Measurements from ENCODE around the gene CDIP1.

The CDIP1 gene

DNA sequence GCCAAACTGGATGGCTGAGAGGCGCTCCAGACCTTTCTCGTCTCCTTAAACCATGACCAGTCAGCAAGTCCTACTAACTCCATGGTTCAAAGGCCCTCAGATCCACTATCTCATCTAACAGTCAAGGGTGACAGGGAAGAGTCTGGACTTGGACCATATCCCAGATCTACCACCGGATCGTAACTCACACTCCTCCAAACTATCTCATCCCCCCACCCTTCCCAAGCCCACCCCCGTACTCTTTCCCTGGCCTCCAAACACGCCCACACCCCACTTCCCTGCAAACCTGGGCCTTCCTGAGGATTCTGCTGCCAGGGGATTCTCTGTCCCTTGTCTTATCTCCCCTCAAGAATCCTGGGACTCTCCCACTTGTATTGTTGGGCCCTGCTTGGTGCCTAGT lies 5.1 kb downstream of the CDIP1 start:
- Histone ChIP-seq H2AFZ (ENCODE audit: low read length) (no peak overlapping the region), H3K36me3 (replicated peaks; ENCODE audit: insufficient read depth, low read length) (no peaks in the 10 kb centered on the region), H3K9me3 (replicated peaks; ENCODE audit: insufficient read depth, low read length) (no peaks in the 10 kb centered on the region), H3K4me1 (ENCODE audit: low read length) (peaks cover 37% of the 10 kb centered on the region), H3K4me3 (ENCODE audit: low read length) (no peak overlapping the region), H4K20me1 (ENCODE audit: insufficient read depth, low read length) (no peaks in the 10 kb centered on the region), H3K27me3 (replicated peaks; ENCODE audit: insufficient read depth, low read length) (no peaks in the 10 kb centered on the region), H3K4me2 (ENCODE audit: low read depth, low read length) (no peak overlapping the region), H3K79me2 (ENCODE audit: low read length) (peaks cover 78% of the 10 kb centered on the region), H3K9me2 (replicated peaks; ENCODE audit: insufficient read depth, low read length) (no peaks in the 10 kb centered on the region), H3K27ac (ENCODE audit: low read length) (no peak overlapping the region), H3K9ac (ENCODE audit: low read length) (no peak overlapping the region), H3F3A (ENCODE audit: insufficient read depth, low read length) (peaks cover 18% of the 10 kb centered on the region; the same call in 1 of the 2 replicates)
- TF ChIP-seq CTCF (IDR thresholded peaks at IDR 0.05; ENCODE audit: low read length) (no peak), EZH2phosphoT487 (IDR thresholded peaks at IDR 0.05; ENCODE audit: low read length) (no peak), EZH2 (optimal IDR thresholded peaks at IDR 0.05; ENCODE audit: low read depth, low read length) (no peak)
- no peak for DNase-seq

GRCh38 chr16:4532238-4532637 lies 6.3 kb downstream of the CDIP1 start:
- Histone ChIP-seq H3K9ac (ENCODE audit: low read length) (no peak overlapping the region), H3K27me3 (replicated peaks; ENCODE audit: insufficient read depth, low read length) (no peaks in the 10 kb centered on the region), H3K4me1 (ENCODE audit: low read length) (peaks cover 33% of the 10 kb centered on the region), H3K79me2 (ENCODE audit: low read length) (peaks cover 78% of the 10 kb centered on the region), H3K9me2 (replicated peaks; ENCODE audit: insufficient read depth, low read length) (no peaks in the 10 kb centered on the region), H3K4me3 (ENCODE audit: low read length) (no peak overlapping the region), H3K36me3 (replicated peaks; ENCODE audit: insufficient read depth, low read length) (no peaks in the 10 kb centered on the region), H3F3A (ENCODE audit: insufficient read depth, low read length) (peaks cover 18% of the 10 kb centered on the region; the same call in 1 of the 2 replicates), H3K27ac (ENCODE audit: low read length) (no peak overlapping the region), H4K20me1 (ENCODE audit: insufficient read depth, low read length) (no peaks in the 10 kb centered on the region), H3K4me2 (ENCODE audit: low read depth, low read length) (no peak overlapping the region), H3K9me3 (replicated peaks; ENCODE audit: insufficient read depth, low read length) (no peaks in the 10 kb centered on the region), H2AFZ (ENCODE audit: low read length) (no peak overlapping the region)
- TF ChIP-seq CTCF (IDR thresholded peaks at IDR 0.05; ENCODE audit: low read length) = no peak
- TF ChIP-seq EZH2phosphoT487 (IDR thresholded peaks at IDR 0.05; ENCODE audit: low read length) = no peak
- TF ChIP-seq EZH2 (optimal IDR thresholded peaks at IDR 0.05; ENCODE audit: low read depth, low read length) = no peak
- DNase-seq = no peak

- no peaks in the 10 kb centered on the region for H3K9me2 ChIP-seq (replicated peaks; ENCODE audit: insufficient read depth, low read length)
- no peak for DNase-seq
- H3F3A ChIP-seq (ENCODE audit: insufficient read depth, low read length) = peaks cover 18% of the 10 kb centered on the region; the same call in 1 of the 2 replicates
- H3K27ac ChIP-seq (ENCODE audit: low read length) = no peak overlapping the region
- H3K36me3 ChIP-seq (replicated peaks; ENCODE audit: insufficient read depth, low read length) = no peaks in the 10 kb centered on the region
- no peaks in the 10 kb centered on the region for H3K9me3 ChIP-seq (replicated peaks; ENCODE audit: insufficient read depth, low read length)
- H3K79me2 ChIP-seq (ENCODE audit: low read length) = peaks cover 76% of the 10 kb centered on the region
- H3K27me3 ChIP-seq (replicated peaks; ENCODE audit: insufficient read depth, low read length) = no peaks in the 10 kb centered on the region
- no peaks in the 10 kb centered on the region for H4K20me1 ChIP-seq (ENCODE audit: insufficient read depth, low read length)
- H3K9ac ChIP-seq (ENCODE audit: low read length) = no peak overlapping the region
- no peak overlapping the region for H2AFZ ChIP-seq (ENCODE audit: low read length)
- TF ChIP-seq CTCF (IDR thresholded peaks at IDR 0.05; ENCODE audit: low read length) (no peak), EZH2 (optimal IDR thresholded peaks at IDR 0.05; ENCODE audit: low read depth, low read length) (no peak), EZH2phosphoT487 (IDR thresholded peaks at IDR 0.05; ENCODE audit: low read length) (no peak)
- H3K4me3 ChIP-seq (ENCODE audit: low read length) = no peak overlapping the region
- H3K4me2 ChIP-seq (ENCODE audit: low read depth, low read length) = no peak overlapping the region
- H3K4me1 ChIP-seq (ENCODE audit: low read length) = peaks cover 29% of the 10 kb centered on the region
Measured at GRCh38 chr16:4531811-4532210, 6.8 kb downstream of the CDIP1 start.

Measured in MM.1S (cell line).